ENCODE data around the gene IBA57. TPM values are rescaled to one million over a fixed set of nuclear protein-coding genes. Genes with fewer than 3 reads are reported as not detected.
A peak's percentile ranks its signal among the peaks of the same experiment; 100 is the strongest.

Gene IBA57
- total RNA-seq, 2 experiments from 2014 or later: 9.1 to 9.9 TPM

DNA sequence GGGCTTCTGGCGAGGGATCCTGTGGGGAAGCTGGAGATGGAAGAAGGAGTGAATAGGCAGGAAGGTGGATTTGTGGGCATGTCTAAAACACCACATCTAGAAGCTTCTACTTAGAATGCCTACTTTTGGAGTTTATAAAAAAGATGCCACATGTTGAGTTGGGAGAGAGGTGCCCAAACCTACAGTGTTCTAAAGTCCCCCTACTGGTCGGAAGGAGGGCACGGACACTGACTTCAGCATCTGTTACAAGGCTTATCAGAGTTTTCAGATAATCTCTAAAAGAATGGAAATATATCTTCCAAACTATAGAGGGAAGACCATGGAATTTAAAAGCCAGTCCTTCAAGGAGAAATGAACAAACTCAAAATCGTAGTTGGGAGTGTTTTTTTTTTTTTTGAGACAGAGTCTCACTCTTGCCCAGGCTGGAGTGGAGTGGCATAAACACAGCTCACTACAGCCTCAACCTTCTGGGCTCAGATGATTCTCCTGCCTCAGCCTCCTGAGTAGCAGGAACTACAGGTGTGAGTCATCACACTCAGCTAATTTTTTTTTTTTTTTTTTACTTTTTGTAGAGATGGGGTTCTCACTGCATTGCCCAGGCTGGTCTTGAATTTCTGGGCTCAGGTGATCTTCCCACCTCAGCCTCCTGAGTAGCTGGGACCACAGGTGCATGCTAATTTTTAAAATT, 14.8 kb downstream of the IBA57 start:
- Histone ChIP-seq H3K4me1 (ENCODE audit: insufficient read depth, low read length, poor library complexity, severe bottlenecking) (no peaks in the 10 kb centered on the region), H3K4me2 (ENCODE audit: low read length) (no peak overlapping the region), H3K4me3 (ENCODE audit: low read depth, low read length, poor library complexity, severe bottlenecking) (no peak overlapping the region), H3K79me2 (ENCODE audit: insufficient read depth, low read depth, low read length) (no peaks in the 10 kb centered on the region), H3K9me3 (ENCODE audit: low read length) (no peaks in the 10 kb centered on the region), H3K9me2 (ENCODE audit: insufficient read depth, low read length) (no peaks in the 10 kb centered on the region), H4K20me1 (ENCODE audit: insufficient read depth, low read length) (no peaks in the 10 kb centered on the region), H2AFZ (ENCODE audit: low read length) (no peak overlapping the region), H3K27ac (ENCODE audit: low read depth, low read length, poor library complexity, severe bottlenecking) (no peak overlapping the region), H3K36me3 (ENCODE audit: insufficient read depth, low read length) (peaks cover 2% of the 10 kb centered on the region; the same call in 1 of the 2 replicates)
- POLR2A ChIA-PET: interaction anchor here (0.7 kb wide), 3 partner anchors 38 to 1985 kb away, joined by 3 to 5 read pairs (median 3); no protein-coding TSS in a partner anchor
- intact Hi-C loops (cut with micrococcal nuclease; ENCODE audit: unreplicated experiment): no loop called here
- peak; percentile 73 for TF ChIP-seq CTCF (conservative IDR thresholded peaks at IDR 0.05; ENCODE audit: low read length)
- TF ChIP-seq EZH2phosphoT487 (IDR thresholded peaks at IDR 0.05; ENCODE audit: borderline replicate concordance, low read depth, low read length): no peak
- DNase-seq (ENCODE audit: low spot score): peak; percentile 41
- CTCF ChIA-PET (ENCODE audit: unreplicated experiment): interaction anchor here (0.6 kb wide), 1 partner anchor 29 kb away, joined by 3 read pairs; no protein-coding TSS in a partner anchor
- BruUV-seq (replicated peaks): no TSS peak

GRCh38 chr1:228180959-228181644, 15.5 kb downstream of the IBA57 start:
- POLR2A ChIA-PET: interaction anchor here (0.7 to 1.1 kb wide), 2 partner anchors 224 to 1986 kb away, joined by 3 to 4 read pairs; no protein-coding TSS in a partner anchor
- no peak overlapping the region for H3K27ac ChIP-seq (ENCODE audit: low read depth, low read length, poor library complexity, severe bottlenecking)
- H2AFZ ChIP-seq (ENCODE audit: low read length): no peak overlapping the region
- no TSS peak for BruUV-seq (replicated peaks)
- no peak overlapping the region for H3K4me2 ChIP-seq (ENCODE audit: low read length)
- CTCF ChIA-PET (ENCODE audit: unreplicated experiment): no interaction called here
- no peaks in the 10 kb centered on the region for H3K9me3 ChIP-seq (ENCODE audit: low read length)
- no peak overlapping the region for H3K4me3 ChIP-seq (ENCODE audit: low read depth, low read length, poor library complexity, severe bottlenecking)
- intact Hi-C loops (cut with micrococcal nuclease; ENCODE audit: unreplicated experiment): no loop called here
- no peaks in the 10 kb centered on the region for H4K20me1 ChIP-seq (ENCODE audit: insufficient read depth, low read length)
- no peak for TF ChIP-seq CTCF (conservative IDR thresholded peaks at IDR 0.05; ENCODE audit: low read length)
- TF ChIP-seq EZH2phosphoT487 (IDR thresholded peaks at IDR 0.05; ENCODE audit: borderline replicate concordance, low read depth, low read length): no peak
- no peaks in the 10 kb centered on the region for H3K36me3 ChIP-seq (ENCODE audit: insufficient read depth, low read length)
- no peak for DNase-seq (ENCODE audit: low spot score)
- H3K9me2 ChIP-seq (ENCODE audit: insufficient read depth, low read length): no peaks in the 10 kb centered on the region
- H3K79me2 ChIP-seq (ENCODE audit: insufficient read depth, low read depth, low read length): no peaks in the 10 kb centered on the region
- H3K4me1 ChIP-seq (ENCODE audit: insufficient read depth, low read length, poor library complexity, severe bottlenecking): no peaks in the 10 kb centered on the region

- no peaks in the 10 kb centered on the region for H3K9me3 ChIP-seq (ENCODE audit: low read length)
- no peak overlapping the region for H3K27ac ChIP-seq (ENCODE audit: low read depth, low read length, poor library complexity, severe bottlenecking)
- TF ChIP-seq CTCF (conservative IDR thresholded peaks at IDR 0.05; ENCODE audit: low read length) (no peak), EZH2phosphoT487 (IDR thresholded peaks at IDR 0.05; ENCODE audit: borderline replicate concordance, low read depth, low read length) (no peak)
- POLR2A ChIA-PET: interaction anchor here (1.1 kb wide), 1 partner anchor 223 kb away, joined by 4 read pairs; no protein-coding TSS in a partner anchor
- no peaks in the 10 kb centered on the region for H3K9me2 ChIP-seq (ENCODE audit: insufficient read depth, low read length)
- CTCF ChIA-PET (ENCODE audit: unreplicated experiment): no interaction called here
- no peak for DNase-seq (ENCODE audit: low spot score)
- intact Hi-C loops (cut with micrococcal nuclease; ENCODE audit: unreplicated experiment): no loop called here
- no peak overlapping the region for H3K4me3 ChIP-seq (ENCODE audit: low read depth, low read length, poor library complexity, severe bottlenecking)
- BruUV-seq (replicated peaks): no TSS peak
- no peaks in the 10 kb centered on the region for H3K36me3 ChIP-seq (ENCODE audit: insufficient read depth, low read length)
- no peaks in the 10 kb centered on the region for H3K4me1 ChIP-seq (ENCODE audit: insufficient read depth, low read length, poor library complexity, severe bottlenecking)
- no peak overlapping the region for H2AFZ ChIP-seq (ENCODE audit: low read length)
- H4K20me1 ChIP-seq (ENCODE audit: insufficient read depth, low read length): no peaks in the 10 kb centered on the region
- H3K79me2 ChIP-seq (ENCODE audit: insufficient read depth, low read depth, low read length): no peaks in the 10 kb centered on the region
- H3K4me2 ChIP-seq (ENCODE audit: low read length): no peak overlapping the region
These were observed 16.0 kb downstream of the IBA57 start for GRCh38 chr1:228181645-228182034.
